ENCODE measurements around the gene LMO2. TPM values are rescaled to one million over a fixed set of nuclear protein-coding genes. Genes with fewer than 3 reads are reported as not detected.
"Not testable (repeated sequence)": the region's sequence is repeated elsewhere in the genome, so short reads cannot be mapped to it uniquely, and the experiment has no call there.

LMO2 gene
- total RNA-seq, 1 donor from 2014 or later, result 12.7 TPM

DNA sequence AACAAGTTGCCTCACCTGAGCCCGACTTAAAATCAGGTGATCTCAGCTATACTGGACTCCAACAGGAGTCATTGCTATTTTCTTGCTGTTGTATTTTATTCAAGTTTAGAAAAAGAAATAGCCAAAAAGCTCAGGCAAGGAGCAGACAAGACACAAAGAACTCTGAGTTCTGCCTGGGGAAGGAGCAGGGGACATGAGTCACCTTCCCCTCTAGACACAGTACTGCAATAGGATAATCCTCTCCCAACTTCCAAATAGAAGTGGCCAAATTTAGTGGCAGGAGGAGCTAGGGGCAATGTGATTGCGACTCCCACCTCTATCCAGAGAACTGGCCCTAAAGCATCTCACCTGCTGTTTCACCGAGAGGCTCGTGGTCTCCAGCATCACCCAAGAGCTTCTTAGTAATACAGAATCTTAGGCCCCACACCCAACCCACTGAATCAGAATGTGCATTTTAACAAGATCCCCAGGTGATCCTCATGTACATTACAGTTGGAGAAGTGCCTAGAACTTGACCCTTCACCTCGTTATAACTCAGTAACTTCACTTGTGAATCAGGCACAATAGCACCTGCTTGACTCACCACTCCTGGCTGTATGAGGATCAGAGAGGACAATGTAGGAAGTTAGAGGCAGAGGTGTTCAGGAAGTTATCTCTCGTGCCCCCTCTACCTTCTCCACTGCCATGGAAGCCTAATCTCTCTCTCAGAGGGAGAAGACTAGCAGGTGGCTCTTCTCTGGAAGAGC is 60.8 kb downstream of the LMO2 start:
- TF ChIP-seq CTCF (conservative IDR thresholded peaks at IDR 0.05), result no peak
- H3K36me3 Mint-ChIP-seq, result no peaks in the 10 kb centered on the region
- no peak for DNase-seq (ENCODE audit: extremely low spot score, unreplicated experiment)

DNA sequence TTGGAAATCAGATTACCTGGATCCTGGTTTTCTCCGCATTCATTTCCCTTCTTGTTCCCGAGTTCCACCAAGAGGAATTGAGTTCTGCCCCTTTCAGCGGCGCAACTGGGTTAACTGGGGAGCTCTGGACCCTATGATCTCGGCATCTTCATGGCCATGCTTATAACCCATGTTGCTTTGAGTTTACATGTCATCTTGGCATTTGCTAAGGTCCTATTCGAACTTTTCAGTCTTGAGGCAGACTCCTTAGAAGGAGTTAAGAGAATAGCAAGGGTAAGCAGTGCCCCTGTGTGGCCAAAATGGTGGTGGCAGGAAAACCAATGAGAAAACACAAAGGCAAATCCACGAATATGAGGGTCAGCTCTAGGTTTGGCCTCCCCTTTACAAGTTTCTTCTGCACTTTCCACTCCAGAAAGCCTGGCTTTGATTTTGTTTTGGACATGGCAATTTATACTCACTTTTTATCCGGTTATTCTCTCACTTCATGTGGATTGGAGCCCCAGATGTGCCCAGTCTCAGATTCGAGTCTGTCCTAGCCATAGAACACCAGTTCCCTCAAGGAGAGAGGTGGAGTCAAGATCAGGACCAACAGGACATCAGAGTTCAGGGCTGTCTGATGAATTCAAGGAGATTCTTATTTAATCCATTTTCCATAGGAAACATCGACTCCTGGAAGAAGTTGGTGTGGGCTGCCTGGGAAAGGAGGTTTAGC is 62.3 kb downstream of the LMO2 start:
- Mint-ChIP-seq H3K27me3 (peaks cover 66% of the 10 kb centered on the region), H3K4me1 (ENCODE audit: unreplicated experiment) (peaks cover 4% of the 10 kb centered on the region), H3K4me3 (peak overlapping the region; percentile 90), H3K9me3 (no peaks in the 10 kb centered on the region), H3K36me3 (no peaks in the 10 kb centered on the region), H3K27ac (peak overlapping the region; percentile 4)
- peak; percentile 86 for TF ChIP-seq CTCF (conservative IDR thresholded peaks at IDR 0.05)
- DNase-seq (ENCODE audit: extremely low spot score, unreplicated experiment), result no peak

More for the DNA sequence above, 60.8 kb downstream of the LMO2 start:
- H3K9me3 Mint-ChIP-seq, result no peaks in the 10 kb centered on the region
- no peak overlapping the region for H3K27ac Mint-ChIP-seq
- H3K4me1 Mint-ChIP-seq (ENCODE audit: unreplicated experiment), result peaks cover 4% of the 10 kb centered on the region
- H3K27me3 Mint-ChIP-seq, result peaks cover 62% of the 10 kb centered on the region
- H3K4me3 Mint-ChIP-seq, result no peak overlapping the region

GRCh38 chr11:33828604-33829429 is 63.1 kb downstream of the LMO2 start:
- Mint-ChIP-seq H3K9me3 (no peaks in the 10 kb centered on the region), H3K27ac (no peak overlapping the region), H3K36me3 (no peaks in the 10 kb centered on the region), H3K27me3 (peaks cover 61% of the 10 kb centered on the region), H3K4me3 (peak overlapping the region; percentile 32), H3K4me1 (ENCODE audit: unreplicated experiment) (peaks cover 4% of the 10 kb centered on the region)
- no peak for DNase-seq (ENCODE audit: extremely low spot score, unreplicated experiment)
- no peak for TF ChIP-seq CTCF (conservative IDR thresholded peaks at IDR 0.05)

GRCh38 chr11:33827206-33827605 is 64.7 kb downstream of the LMO2 start:
- peaks cover 4% of the 10 kb centered on the region for H3K4me1 Mint-ChIP-seq (ENCODE audit: unreplicated experiment)
- no peak overlapping the region for H3K4me3 Mint-ChIP-seq
- TF ChIP-seq CTCF (conservative IDR thresholded peaks at IDR 0.05), result no peak
- H3K36me3 Mint-ChIP-seq, result no peaks in the 10 kb centered on the region
- no peak for DNase-seq (ENCODE audit: extremely low spot score, unreplicated experiment)
- no peaks in the 10 kb centered on the region for H3K9me3 Mint-ChIP-seq
- no peak overlapping the region for H3K27ac Mint-ChIP-seq
- peaks cover 51% of the 10 kb centered on the region for H3K27me3 Mint-ChIP-seq

- Mint-ChIP-seq H3K4me3 (no peak overlapping the region), H3K4me1 (ENCODE audit: unreplicated experiment) (peaks cover 4% of the 10 kb centered on the region), H3K27ac (no peak overlapping the region), H3K36me3 (no peaks in the 10 kb centered on the region), H3K9me3 (no peaks in the 10 kb centered on the region), H3K27me3 (peaks cover 44% of the 10 kb centered on the region)
- no peak for TF ChIP-seq CTCF (conservative IDR thresholded peaks at IDR 0.05)
- no peak for DNase-seq (ENCODE audit: extremely low spot score, unreplicated experiment)
Measured at GRCh38 chr11:33825854-33826560, 65.9 kb downstream of the LMO2 start.

DNA sequence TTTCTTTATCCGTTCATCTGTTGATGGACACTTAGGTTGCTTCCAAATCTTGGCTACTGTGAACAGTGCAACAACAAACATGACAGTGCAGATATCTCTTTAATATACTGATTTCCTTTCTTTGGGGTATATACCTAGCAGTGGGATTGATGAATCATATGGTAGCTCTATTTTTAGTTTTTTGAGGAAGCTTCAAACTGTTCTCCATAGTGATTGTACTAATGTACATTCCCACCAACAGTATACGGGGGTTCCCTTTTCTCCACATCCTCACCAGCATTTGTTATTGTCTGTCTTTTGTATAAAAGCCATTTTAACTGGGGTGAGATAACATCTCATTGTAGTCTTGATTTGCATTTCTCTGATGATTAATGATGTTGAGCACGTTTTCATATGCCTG is 68.9 kb downstream of the LMO2 start:
- H3K9me3 Mint-ChIP-seq; H3K27ac Mint-ChIP-seq; H3K4me1 Mint-ChIP-seq (ENCODE audit: unreplicated experiment); H3K4me3 Mint-ChIP-seq; H3K36me3 Mint-ChIP-seq; DNase-seq (ENCODE audit: extremely low spot score, unreplicated experiment): not testable (repeated sequence)
- peaks cover 28% of the 10 kb centered on the region for H3K27me3 Mint-ChIP-seq

Data from type B pancreatic cell (in vitro differentiated cells).